Endodermal cell (in vitro differentiated cells): ENCODE results near the gene MLLT3. TPM values are rescaled to one million over a fixed set of nuclear protein-coding genes. Genes with fewer than 3 reads are reported as not detected.

Experiments
- DNase-seq: peaks from one replicate; pipeline ENCODE4 v3.0.0-alpha.2; 2017
- H3K27ac ChIP-seq: 2 replicates; pipeline ENCODE4 v1.5.1; 2013; ENCODE audit warnings: mild to moderate bottlenecking, low read depth, low read length, moderate library complexity
- H3K27me3 ChIP-seq: 2 replicates; pipeline ENCODE4 v1.6.1; 2013; ENCODE audit warnings: mild to moderate bottlenecking, low read length, moderate library complexity; ENCODE audit not compliant: insufficient read depth, control insufficient read depth, poor library complexity, severe bottlenecking
- H3K36me3 ChIP-seq: 2 replicates; pipeline ENCODE4 v1.7.0; 2013; ENCODE audit warnings: mild to moderate bottlenecking, low read length, moderate library complexity; ENCODE audit not compliant: control insufficient read depth, insufficient read depth
- H3K4me1 ChIP-seq: one replicate; pipeline ENCODE4 v1.7.0; 2013; ENCODE audit warnings: low read length; ENCODE audit not compliant: control insufficient read depth, insufficient read depth
- H3K4me3 ChIP-seq: 2 replicates; pipeline ENCODE4 v1.5.1; 2013; ENCODE audit warnings: mild to moderate bottlenecking, low read length, moderate library complexity
- H3K9ac ChIP-seq: 2 replicates; pipeline ENCODE4 v1.6.1; 2013; ENCODE audit warnings: mild to moderate bottlenecking, low read length, moderate library complexity; ENCODE audit not compliant: poor library complexity, severe bottlenecking; ENCODE audit errors: extremely low read depth
- H3K9me3 ChIP-seq: 2 replicates; pipeline ENCODE4 v1.6.1; 2013; ENCODE audit warnings: mild to moderate bottlenecking, low read length, moderate library complexity; ENCODE audit not compliant: control insufficient read depth
- H3K27ac Mint-ChIP-seq: 2 replicates; pipeline ENCODE4 v1.8.0; 2020; ENCODE audit warnings: mixed read lengths
- H3K27me3 Mint-ChIP-seq: 2 replicates; pipeline ENCODE4 v1.8.0; 2021; ENCODE audit warnings: mild to moderate bottlenecking, mixed read lengths; ENCODE audit not compliant: insufficient read depth
- H3K36me3 Mint-ChIP-seq: 2 replicates; pipeline ENCODE4 v1.8.0; 2020; ENCODE audit warnings: low read depth, mixed read lengths
- H3K4me1 Mint-ChIP-seq: 2 replicates; pipeline ENCODE4 v1.8.0; 2020; ENCODE audit warnings: mixed read lengths
- H3K4me3 Mint-ChIP-seq: 2 replicates; pipeline ENCODE4 v1.8.0; 2020; ENCODE audit warnings: mild to moderate bottlenecking, moderate library complexity, mixed read lengths
- H3K9me3 Mint-ChIP-seq: 2 replicates; pipeline ENCODE4 v1.8.0; 2020; ENCODE audit warnings: mild to moderate bottlenecking, mixed read lengths
- WGBS, 2 experiments: methylation state at CpG; one replicate each; pipeline versions ENCODE4 v1.1.5 to v1.1.7; 2013; ENCODE audit warnings: missing lambda C conversion rate in 2 of 2, mixed read lengths in 1 of 2; ENCODE audit not compliant: insufficient coverage in 1 of 2, insufficient read length in 1 of 2; 5-methylcytosine and 5-hydroxymethylcytosine counted together
- total RNA-seq, 2 donors: library from RNA; stranded (reverse); fragmentation: NEBNext Ultra II Directional in 1 of 2; extraction: Animal tissue kit (Norgen Biotek cat#: 25700) in 1 of 2; gene quantifications; 2 replicates in 1 of 2; 3 replicates in 1 of 2; pipeline ENCODE4 v1.2.1, GENCODE V29; 2021
- TF ChIP-seq, protein P1 (sequence below): fragments of 200-600 bp; sonication (generic); conservative IDR thresholded peaks from 2 replicates; pipeline ENCODE4 v1.5.0; 2021; ENCODE audit warnings: antibody characterized with exemption, mild to moderate bottlenecking

The MLLT3 gene
- total RNA-seq, 2 donors from 2014 or later, result 5.5 to 12.2 TPM

DNA sequence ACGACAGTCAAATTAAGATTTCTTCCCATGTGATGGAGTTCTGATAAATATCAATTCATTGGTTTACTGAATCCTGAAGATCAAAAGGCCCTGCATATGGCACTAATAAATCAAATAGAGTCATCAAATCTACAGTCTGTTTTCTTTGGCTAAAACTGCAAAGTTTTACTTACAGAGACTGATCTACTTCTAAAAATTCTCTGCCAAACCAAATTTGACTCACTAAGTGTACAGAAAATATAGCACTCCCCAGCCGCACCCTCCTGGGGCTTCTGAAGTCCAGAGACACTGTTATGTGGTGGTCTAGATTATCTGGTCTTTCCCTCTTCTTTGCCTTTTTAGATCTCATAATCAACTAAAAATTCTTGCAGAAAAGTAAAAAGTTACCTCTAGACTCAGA is 237.7 kb downstream of the MLLT3 start:
- no peak overlapping the region for H3K9ac ChIP-seq
- no peaks in the 10 kb centered on the region for H3K36me3 ChIP-seq
- Mint-ChIP-seq H3K4me1 (peaks cover 11% of the 10 kb centered on the region), H3K9me3 (peaks cover 1% of the 10 kb centered on the region), H3K36me3 (no peaks in the 10 kb centered on the region), H3K4me3 (no peak overlapping the region), H3K27ac (no peak overlapping the region), H3K27me3 (no peaks in the 10 kb centered on the region)
- DNase-seq, result no peak
- TF ChIP-seq, protein P1, sequence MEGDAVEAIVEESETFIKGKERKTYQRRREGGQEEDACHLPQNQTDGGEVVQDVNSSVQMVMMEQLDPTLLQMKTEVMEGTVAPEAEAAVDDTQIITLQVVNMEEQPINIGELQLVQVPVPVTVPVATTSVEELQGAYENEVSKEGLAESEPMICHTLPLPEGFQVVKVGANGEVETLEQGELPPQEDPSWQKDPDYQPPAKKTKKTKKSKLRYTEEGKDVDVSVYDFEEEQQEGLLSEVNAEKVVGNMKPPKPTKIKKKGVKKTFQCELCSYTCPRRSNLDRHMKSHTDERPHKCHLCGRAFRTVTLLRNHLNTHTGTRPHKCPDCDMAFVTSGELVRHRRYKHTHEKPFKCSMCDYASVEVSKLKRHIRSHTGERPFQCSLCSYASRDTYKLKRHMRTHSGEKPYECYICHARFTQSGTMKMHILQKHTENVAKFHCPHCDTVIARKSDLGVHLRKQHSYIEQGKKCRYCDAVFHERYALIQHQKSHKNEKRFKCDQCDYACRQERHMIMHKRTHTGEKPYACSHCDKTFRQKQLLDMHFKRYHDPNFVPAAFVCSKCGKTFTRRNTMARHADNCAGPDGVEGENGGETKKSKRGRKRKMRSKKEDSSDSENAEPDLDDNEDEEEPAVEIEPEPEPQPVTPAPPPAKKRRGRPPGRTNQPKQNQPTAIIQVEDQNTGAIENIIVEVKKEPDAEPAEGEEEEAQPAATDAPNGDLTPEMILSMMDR, result no peak
- no peaks in the 10 kb centered on the region for H3K9me3 ChIP-seq
- no peaks in the 10 kb centered on the region for H3K27me3 ChIP-seq
- H3K27ac ChIP-seq, result no peak overlapping the region
- 97% methylated on average over 2 of the region's 2 CpGs; no CpG with 5 or more reads in 1 of the 2 experiments for WGBS, 2 experiments
- H3K4me3 ChIP-seq, result no peak overlapping the region
- peaks cover 9% of the 10 kb centered on the region for H3K4me1 ChIP-seq

DNA sequence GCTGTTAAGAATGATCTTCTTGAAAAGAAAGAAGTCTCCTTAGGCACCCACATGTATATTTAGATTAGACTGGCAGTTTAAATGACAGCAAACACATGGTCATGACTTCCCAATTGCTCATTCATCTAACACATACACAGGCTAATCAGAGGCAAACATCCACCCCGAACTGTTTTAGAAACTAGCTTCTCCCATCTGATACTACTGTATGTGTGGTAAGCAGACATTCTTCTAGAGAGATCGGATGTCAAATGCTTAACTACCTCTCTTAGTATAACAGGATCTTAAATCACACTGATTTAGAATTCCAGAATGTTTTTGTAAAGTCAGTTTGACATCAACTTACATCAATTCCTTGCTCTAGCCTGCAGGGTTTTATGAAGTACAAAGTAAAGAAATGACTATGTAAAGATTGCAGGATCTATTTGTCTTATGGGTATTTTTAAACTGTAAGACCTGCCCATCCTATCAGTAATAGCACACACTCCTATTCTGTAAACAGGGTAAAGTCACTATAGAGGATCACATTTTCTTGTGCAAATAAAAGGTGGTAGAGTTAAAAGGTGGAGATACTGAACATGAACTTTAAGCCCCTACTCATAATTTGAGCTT is 239.7 kb downstream of the MLLT3 start:
- Mint-ChIP-seq H3K4me1 (peaks cover 16% of the 10 kb centered on the region), H3K27me3 (no peaks in the 10 kb centered on the region), H3K4me3 (no peak overlapping the region), H3K36me3 (no peaks in the 10 kb centered on the region), H3K9me3 (no peaks in the 10 kb centered on the region), H3K27ac (no peak overlapping the region)
- Histone ChIP-seq H3K4me3 (no peak overlapping the region), H3K9ac (no peak overlapping the region), H3K9me3 (no peaks in the 10 kb centered on the region), H3K27ac (no peak overlapping the region), H3K27me3 (no peaks in the 10 kb centered on the region), H3K4me1 (peaks cover 9% of the 10 kb centered on the region), H3K36me3 (no peaks in the 10 kb centered on the region)
- TF ChIP-seq, protein P1, result no peak
- no peak for DNase-seq
- 91% methylated on average over 2 of the region's 2 CpGs; no CpG with 5 or more reads in 1 of the 2 experiments for WGBS, 2 experiments

DNA sequence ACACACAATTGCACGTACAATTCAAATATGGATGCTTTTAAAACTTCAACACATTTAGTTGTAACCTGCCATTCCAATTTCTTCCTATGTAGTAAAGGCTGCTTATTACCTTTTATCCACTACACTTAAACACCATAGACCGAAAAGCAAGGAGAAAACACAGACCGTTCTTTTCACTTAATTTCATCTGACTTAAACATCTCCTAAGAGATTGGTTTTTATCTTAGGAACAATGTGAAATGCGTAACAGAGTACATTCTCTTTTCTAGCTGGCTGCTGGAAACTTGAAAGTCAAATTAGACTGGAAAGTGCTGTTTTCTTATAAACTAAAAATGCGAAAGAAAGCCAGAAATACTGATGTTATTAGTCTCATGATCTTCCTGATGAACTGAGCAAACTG is 241.8 kb downstream of the MLLT3 start:
- Mint-ChIP-seq H3K4me1 (peaks cover 16% of the 10 kb centered on the region), H3K27me3 (no peaks in the 10 kb centered on the region), H3K9me3 (no peaks in the 10 kb centered on the region), H3K36me3 (no peaks in the 10 kb centered on the region), H3K4me3 (no peak overlapping the region), H3K27ac (no peak overlapping the region)
- Histone ChIP-seq H3K9me3 (no peaks in the 10 kb centered on the region), H3K4me1 (peaks cover 9% of the 10 kb centered on the region), H3K36me3 (no peaks in the 10 kb centered on the region), H3K27ac (no peak overlapping the region), H3K9ac (no peak overlapping the region), H3K27me3 (no peaks in the 10 kb centered on the region), H3K4me3 (no peak overlapping the region)
- 87 to 100% methylated on average over 5 of the region's 5 CpGs for WGBS, 2 experiments
- no peak for DNase-seq
- TF ChIP-seq, protein P1, result no peak
